ENCODE measurements around the gene KIAA1217. TPM values are rescaled to one million over a fixed set of nuclear protein-coding genes. Genes with fewer than 3 reads are reported as not detected.

Gene KIAA1217
- polyA plus RNA-seq, 1 donor, result 54.9 TPM

- no peak for DNase-seq
Observed at GRCh38 chr10:24485304-24485703, 276.4 kb downstream of the KIAA1217 start.

GRCh38 chr10:24488631-24489030 lies 279.7 kb downstream of the KIAA1217 start:
- Histone ChIP-seq H3K9me3 (ENCODE audit: control insufficient read depth, low read depth, low read length) (no peaks in the 10 kb centered on the region), H3K4me3 (ENCODE audit: low read length) (no peak overlapping the region), H3K27ac (ENCODE audit: low read length) (peak overlapping the region; percentile 25), H3K4me1 (ENCODE audit: control insufficient read depth, insufficient read depth, low read length) (peaks cover 11% of the 10 kb centered on the region), H3K36me3 (ENCODE audit: control insufficient read depth, insufficient read depth, low read length) (peaks cover 39% of the 10 kb centered on the region), H3K27me3 (ENCODE audit: control insufficient read depth, insufficient read depth, low read length) (no peaks in the 10 kb centered on the region)
- peak in 1 of 2 donors; percentile 32 for DNase-seq
- WGBS (ENCODE audit: insufficient coverage, low lambda C conversion rate), result no CpG with 5 or more reads among the region's 5 CpGs

More at GRCh38 chr10:24485304-24485703, 276.4 kb downstream of the KIAA1217 start:
- 100% methylated on average over 2 of the region's 5 CpGs for WGBS (ENCODE audit: insufficient coverage, low lambda C conversion rate)
- Histone ChIP-seq H3K4me1 (ENCODE audit: control insufficient read depth, insufficient read depth, low read length) (peaks cover 10% of the 10 kb centered on the region), H3K27ac (ENCODE audit: low read length) (no peak overlapping the region), H3K27me3 (ENCODE audit: control insufficient read depth, insufficient read depth, low read length) (no peaks in the 10 kb centered on the region), H3K36me3 (ENCODE audit: control insufficient read depth, insufficient read depth, low read length) (peaks cover 35% of the 10 kb centered on the region), H3K9me3 (ENCODE audit: control insufficient read depth, low read depth, low read length) (no peaks in the 10 kb centered on the region), H3K4me3 (ENCODE audit: low read length) (no peak overlapping the region)

GRCh38 chr10:24493165-24493564 lies 284.2 kb downstream of the KIAA1217 start:
- peak in 1 of 2 donors; percentile 60 for DNase-seq
- Histone ChIP-seq H3K4me3 (ENCODE audit: low read length) (no peak overlapping the region), H3K4me1 (ENCODE audit: control insufficient read depth, insufficient read depth, low read length) (peaks cover 34% of the 10 kb centered on the region), H3K36me3 (ENCODE audit: control insufficient read depth, insufficient read depth, low read length) (peaks cover 29% of the 10 kb centered on the region), H3K27me3 (ENCODE audit: control insufficient read depth, insufficient read depth, low read length) (no peaks in the 10 kb centered on the region), H3K27ac (ENCODE audit: low read length) (no peak overlapping the region), H3K9me3 (ENCODE audit: control insufficient read depth, low read depth, low read length) (no peaks in the 10 kb centered on the region)
- WGBS (ENCODE audit: insufficient coverage, low lambda C conversion rate), result no CpG with 5 or more reads among the region's 4 CpGs

GRCh38 chr10:24494236-24494635 lies 285.3 kb downstream of the KIAA1217 start:
- peak in 1 of 2 donors; percentile 65 for DNase-seq
- Histone ChIP-seq H3K4me1 (ENCODE audit: control insufficient read depth, insufficient read depth, low read length) (peaks cover 30% of the 10 kb centered on the region), H3K27ac (ENCODE audit: low read length) (peak overlapping the region; percentile 23), H3K27me3 (ENCODE audit: control insufficient read depth, insufficient read depth, low read length) (no peaks in the 10 kb centered on the region), H3K9me3 (ENCODE audit: control insufficient read depth, low read depth, low read length) (no peaks in the 10 kb centered on the region), H3K4me3 (ENCODE audit: low read length) (no peak overlapping the region), H3K36me3 (ENCODE audit: control insufficient read depth, insufficient read depth, low read length) (peaks cover 31% of the 10 kb centered on the region)
- WGBS (ENCODE audit: insufficient coverage, low lambda C conversion rate), result 67% methylated on average over 2 of the region's 8 CpGs

GRCh38 chr10:24494777-24495176 lies 285.8 kb downstream of the KIAA1217 start:
- H3K9me3 ChIP-seq (ENCODE audit: control insufficient read depth, low read depth, low read length), result no peaks in the 10 kb centered on the region
- H3K27ac ChIP-seq (ENCODE audit: low read length), result peak overlapping the region; percentile 23
- no peak overlapping the region for H3K4me3 ChIP-seq (ENCODE audit: low read length)
- WGBS (ENCODE audit: insufficient coverage, low lambda C conversion rate), result no CpG with 5 or more reads among the region's 6 CpGs
- peaks cover 30% of the 10 kb centered on the region for H3K4me1 ChIP-seq (ENCODE audit: control insufficient read depth, insufficient read depth, low read length)
- no peaks in the 10 kb centered on the region for H3K27me3 ChIP-seq (ENCODE audit: control insufficient read depth, insufficient read depth, low read length)
- H3K36me3 ChIP-seq (ENCODE audit: control insufficient read depth, insufficient read depth, low read length), result peaks cover 32% of the 10 kb centered on the region
- DNase-seq, result no peak

GRCh38 chr10:24495666-24496460 lies 286.9 kb downstream of the KIAA1217 start:
- WGBS (ENCODE audit: insufficient coverage, low lambda C conversion rate), result 90% methylated on average over 1 of the region's 10 CpGs
- H3K36me3 ChIP-seq (ENCODE audit: control insufficient read depth, insufficient read depth, low read length), result peaks cover 32% of the 10 kb centered on the region

GRCh38 chr10:24496906-24497305 lies 288.0 kb downstream of the KIAA1217 start:
- peak; percentile 68 to 87 for DNase-seq
- Histone ChIP-seq H3K9me3 (ENCODE audit: control insufficient read depth, low read depth, low read length) (no peaks in the 10 kb centered on the region), H3K27ac (ENCODE audit: low read length) (peak overlapping the region; percentile 34)

More at GRCh38 chr10:24495666-24496460, 286.9 kb downstream of the KIAA1217 start:
- H3K4me3 ChIP-seq (ENCODE audit: low read length), result no peak overlapping the region
- no peaks in the 10 kb centered on the region for H3K9me3 ChIP-seq (ENCODE audit: control insufficient read depth, low read depth, low read length)
- no peak for DNase-seq
- peaks cover 30% of the 10 kb centered on the region for H3K4me1 ChIP-seq (ENCODE audit: control insufficient read depth, insufficient read depth, low read length)
- no peak overlapping the region for H3K27ac ChIP-seq (ENCODE audit: low read length)
- H3K27me3 ChIP-seq (ENCODE audit: control insufficient read depth, insufficient read depth, low read length), result no peaks in the 10 kb centered on the region

GRCh38 chr10:24501056-24501711 lies 292.2 kb downstream of the KIAA1217 start:
- H3K27me3 ChIP-seq (ENCODE audit: control insufficient read depth, insufficient read depth, low read length), result no peaks in the 10 kb centered on the region
- H3K36me3 ChIP-seq (ENCODE audit: control insufficient read depth, insufficient read depth, low read length), result peaks cover 63% of the 10 kb centered on the region

More at GRCh38 chr10:24496906-24497305, 288.0 kb downstream of the KIAA1217 start:
- H3K4me3 ChIP-seq (ENCODE audit: low read length), result no peak overlapping the region
- peaks cover 30% of the 10 kb centered on the region for H3K4me1 ChIP-seq (ENCODE audit: control insufficient read depth, insufficient read depth, low read length)
- 14% methylated on average over 1 of the region's 8 CpGs for WGBS (ENCODE audit: insufficient coverage, low lambda C conversion rate)
- H3K36me3 ChIP-seq (ENCODE audit: control insufficient read depth, insufficient read depth, low read length), result peaks cover 38% of the 10 kb centered on the region
- H3K27me3 ChIP-seq (ENCODE audit: control insufficient read depth, insufficient read depth, low read length), result no peaks in the 10 kb centered on the region

GRCh38 chr10:24502006-24502405 lies 293.1 kb downstream of the KIAA1217 start:
- Histone ChIP-seq H3K36me3 (ENCODE audit: control insufficient read depth, insufficient read depth, low read length) (peaks cover 70% of the 10 kb centered on the region), H3K4me3 (ENCODE audit: low read length) (no peak overlapping the region), H3K27me3 (ENCODE audit: control insufficient read depth, insufficient read depth, low read length) (no peaks in the 10 kb centered on the region), H3K27ac (ENCODE audit: low read length) (no peak overlapping the region), H3K4me1 (ENCODE audit: control insufficient read depth, insufficient read depth, low read length) (peaks cover 13% of the 10 kb centered on the region), H3K9me3 (ENCODE audit: control insufficient read depth, low read depth, low read length) (no peaks in the 10 kb centered on the region)
- DNase-seq, result no peak
- 60% methylated on average over 1 of the region's 10 CpGs for WGBS (ENCODE audit: insufficient coverage, low lambda C conversion rate)

More at GRCh38 chr10:24501056-24501711, 292.2 kb downstream of the KIAA1217 start:
- H3K9me3 ChIP-seq (ENCODE audit: control insufficient read depth, low read depth, low read length), result no peaks in the 10 kb centered on the region
- peaks cover 18% of the 10 kb centered on the region for H3K4me1 ChIP-seq (ENCODE audit: control insufficient read depth, insufficient read depth, low read length)
- no peak overlapping the region for H3K4me3 ChIP-seq (ENCODE audit: low read length)
- no CpG with 5 or more reads among the region's 10 CpGs for WGBS (ENCODE audit: insufficient coverage, low lambda C conversion rate)
- H3K27ac ChIP-seq (ENCODE audit: low read length), result no peak overlapping the region
- DNase-seq, result no peak

GRCh38 chr10:24502801-24503460 lies 294.0 kb downstream of the KIAA1217 start:
- no peaks in the 10 kb centered on the region for H3K9me3 ChIP-seq (ENCODE audit: control insufficient read depth, low read depth, low read length)
- H3K4me1 ChIP-seq (ENCODE audit: control insufficient read depth, insufficient read depth, low read length), result peaks cover 8% of the 10 kb centered on the region
- H3K27ac ChIP-seq (ENCODE audit: low read length), result peak overlapping the region; percentile 7
- 90% methylated on average over 2 of the region's 6 CpGs for WGBS (ENCODE audit: insufficient coverage, low lambda C conversion rate)
- peaks cover 68% of the 10 kb centered on the region for H3K36me3 ChIP-seq (ENCODE audit: control insufficient read depth, insufficient read depth, low read length)
- no peak overlapping the region for H3K4me3 ChIP-seq (ENCODE audit: low read length)
- no peak for DNase-seq
- H3K27me3 ChIP-seq (ENCODE audit: control insufficient read depth, insufficient read depth, low read length), result no peaks in the 10 kb centered on the region

Data from large intestine (tissue), 3 donors.